ENCODE measurements around the gene PLPP4. TPM values are rescaled to one million over a fixed set of nuclear protein-coding genes. Genes with fewer than 3 reads are reported as not detected.

Gene PLPP4
- total and polyA plus RNA-seq, 4 donors: 0.18 to 0.51 TPM; not detected in 2

- no peaks in the 10 kb centered on the region for H3K36me3 ChIP-seq (ENCODE audit: control insufficient read depth in 4 of 4, insufficient read depth in 4 of 4, low read length in 4 of 4)
- TF ChIP-seq CTCF (IDR thresholded peaks at IDR 0.05; ENCODE audit: control extremely low read depth, extremely low read depth): no peak
- peaks cover 0 to 8% (median 0%) of the 10 kb centered on the region in 5 donors for H3K4me1 ChIP-seq (ENCODE audit: control insufficient read depth in 5 of 5, insufficient read depth in 5 of 5, low read length in 5 of 5)
- 78 to 87% methylated on average over 4 of the region's 4 CpGs for WGBS, 2 donors
- H3K9me3 ChIP-seq (ENCODE audit: control insufficient read depth in 4 of 4, insufficient read depth in 3 of 4, low read length in 3 of 4): peaks cover 0 to 2% (median 0%) of the 10 kb centered on the region in 4 donors
- no peak overlapping the region for H3K27ac ChIP-seq (ENCODE audit: low read depth in 1 of 2, low read length in 1 of 2)
- no peak overlapping the region for H3K4me3 ChIP-seq
- DNase-seq: no peak
- H3K27me3 ChIP-seq (ENCODE audit: control insufficient read depth in 3 of 3, insufficient read depth in 3 of 3, low read length in 2 of 3): peaks cover 7 to 74% (median 44%) of the 10 kb centered on the region in 3 donors
- no peak for ATAC-seq (ENCODE audit: insufficient read depth, low FRiP score)
- no peak overlapping the region for H3K9ac ChIP-seq (ENCODE audit: insufficient read depth in 1 of 2, low read length in 2 of 2)
These were observed 1.4 kb downstream of the PLPP4 start for GRCh38 chr10:120458432-120458831.

- TF ChIP-seq CTCF (IDR thresholded peaks at IDR 0.05; ENCODE audit: control extremely low read depth, extremely low read depth): no peak
- H3K27ac ChIP-seq (ENCODE audit: low read depth in 1 of 2, low read length in 1 of 2): no peak overlapping the region
- H3K4me1 ChIP-seq (ENCODE audit: control insufficient read depth in 5 of 5, insufficient read depth in 5 of 5, low read length in 5 of 5): peaks cover 0 to 8% (median 0%) of the 10 kb centered on the region in 5 donors
- H3K9me3 ChIP-seq (ENCODE audit: control insufficient read depth in 4 of 4, insufficient read depth in 3 of 4, low read length in 3 of 4): no peaks in the 10 kb centered on the region
- no peak overlapping the region for H3K9ac ChIP-seq (ENCODE audit: insufficient read depth in 1 of 2, low read length in 2 of 2)
- WGBS, 2 donors: 34 to 63% methylated on average over 5 of the region's 5 CpGs
- H3K27me3 ChIP-seq (ENCODE audit: control insufficient read depth in 3 of 3, insufficient read depth in 3 of 3, low read length in 2 of 3): peaks cover 7 to 66% (median 44%) of the 10 kb centered on the region in 3 donors
- H3K4me3 ChIP-seq: no peak overlapping the region
- DNase-seq: no peak
- no peaks in the 10 kb centered on the region for H3K36me3 ChIP-seq (ENCODE audit: control insufficient read depth in 4 of 4, insufficient read depth in 4 of 4, low read length in 4 of 4)
- ATAC-seq (ENCODE audit: insufficient read depth, low FRiP score): no peak
These were observed 2.2 kb downstream of the PLPP4 start for GRCh38 chr10:120459185-120459584.

- no peak overlapping the region for H3K4me3 ChIP-seq
- no peaks in the 10 kb centered on the region for H3K9me3 ChIP-seq (ENCODE audit: control insufficient read depth in 4 of 4, insufficient read depth in 3 of 4, low read length in 3 of 4)
- ATAC-seq (ENCODE audit: insufficient read depth, low FRiP score) (no peak), DNase-seq (no peak)
- no peaks in the 10 kb centered on the region for H3K36me3 ChIP-seq (ENCODE audit: control insufficient read depth in 4 of 4, insufficient read depth in 4 of 4, low read length in 4 of 4)
- TF ChIP-seq CTCF (IDR thresholded peaks at IDR 0.05; ENCODE audit: control extremely low read depth, extremely low read depth): no peak
- H3K9ac ChIP-seq (ENCODE audit: insufficient read depth in 1 of 2, low read length in 2 of 2): no peak overlapping the region
- H3K4me1 ChIP-seq (ENCODE audit: control insufficient read depth in 5 of 5, insufficient read depth in 5 of 5, low read length in 5 of 5): peaks cover 0 to 8% (median 0%) of the 10 kb centered on the region in 5 donors
- H3K27me3 ChIP-seq (ENCODE audit: control insufficient read depth in 3 of 3, insufficient read depth in 3 of 3, low read length in 2 of 3): peaks cover 7 to 58% (median 43%) of the 10 kb centered on the region in 3 donors
- 82 to 83% methylated on average over 1 of the region's 1 CpG for WGBS, 2 donors
- H3K27ac ChIP-seq (ENCODE audit: low read depth in 1 of 2, low read length in 1 of 2): no peak overlapping the region
These were observed 3.2 kb downstream of the PLPP4 start for GRCh38 chr10:120460186-120460585.

- no peaks in the 10 kb centered on the region for H3K36me3 ChIP-seq (ENCODE audit: control insufficient read depth in 4 of 4, insufficient read depth in 4 of 4, low read length in 4 of 4)
- H3K27ac ChIP-seq (ENCODE audit: low read depth in 1 of 2, low read length in 1 of 2): no peak overlapping the region
- no peak overlapping the region for H3K4me3 ChIP-seq
- H3K4me1 ChIP-seq (ENCODE audit: control insufficient read depth in 5 of 5, insufficient read depth in 5 of 5, low read length in 5 of 5): peaks cover 0 to 8% (median 0%) of the 10 kb centered on the region in 5 donors
- no peak overlapping the region for H3K9ac ChIP-seq (ENCODE audit: insufficient read depth in 1 of 2, low read length in 2 of 2)
- no peaks in the 10 kb centered on the region for H3K9me3 ChIP-seq (ENCODE audit: control insufficient read depth in 4 of 4, insufficient read depth in 3 of 4, low read length in 3 of 4)
- no peak for DNase-seq
- ATAC-seq (ENCODE audit: insufficient read depth, low FRiP score): no peak
- H3K27me3 ChIP-seq (ENCODE audit: control insufficient read depth in 3 of 3, insufficient read depth in 3 of 3, low read length in 2 of 3): peaks cover 7 to 53% (median 38%) of the 10 kb centered on the region in 3 donors
- no peak for TF ChIP-seq CTCF (IDR thresholded peaks at IDR 0.05; ENCODE audit: control extremely low read depth, extremely low read depth)
These were observed 3.7 kb downstream of the PLPP4 start for GRCh38 chr10:120460776-120461175.
